GM19240 (cell line): ENCODE results near the gene OMA1.
"Not testable (repeated sequence)": the region's sequence is repeated elsewhere in the genome, so short reads cannot be mapped to it uniquely, and the experiment has no call there.

Source experiments
- DNase-seq: peaks from one replicate; pipeline ENCODE4 v3.0.0; 2011; ENCODE audit warnings: low spot score; ENCODE audit not compliant: insufficient read length

The OMA1 gene

GRCh38 chr1:58546520-58547308 is at the start of gene OMA1:
Gene OMA1, minus strand, starts transcription at chr1:58546726. Its CDS starts 7,432 bp downstream, at chr1:58539294.
- DNase-seq = peak; percentile 96

GRCh38 chr1:58594546-58594945 is 48.0 kb upstream of the OMA1 start:
- DNase-seq = no peak

- DNase-seq = no peak
Observed at GRCh38 chr1:58592522-58593134, 46.1 kb upstream of the OMA1 start.

GRCh38 chr1:58591806-58592205 is 45.3 kb upstream of the OMA1 start:
- no peak for DNase-seq

- DNase-seq = no peak
Observed at GRCh38 chr1:58590019-58590418, 43.5 kb upstream of the OMA1 start.

GRCh38 chr1:58588396-58588795 is 41.9 kb upstream of the OMA1 start:
- no peak for DNase-seq

- DNase-seq = no peak
Observed at GRCh38 chr1:58587667-58588066, 41.1 kb upstream of the OMA1 start.

- no peak for DNase-seq
Observed at GRCh38 chr1:58586271-58586670, 39.7 kb upstream of the OMA1 start.

- no peak for DNase-seq
Observed at GRCh38 chr1:58585581-58586151, 39.1 kb upstream of the OMA1 start.

GRCh38 chr1:58585166-58585565 is 38.6 kb upstream of the OMA1 start:
- no peak for DNase-seq

GRCh38 chr1:58584082-58584895 is 37.8 kb upstream of the OMA1 start:
- DNase-seq = no peak

- no peak for DNase-seq
Observed at GRCh38 chr1:58583496-58583895, 37.0 kb upstream of the OMA1 start.

GRCh38 chr1:58582143-58582542 is 35.6 kb upstream of the OMA1 start:
- DNase-seq = not testable (repeated sequence)

- DNase-seq = no peak
Observed at GRCh38 chr1:58581641-58582040, 35.1 kb upstream of the OMA1 start.

GRCh38 chr1:58580186-58580585 is 33.7 kb upstream of the OMA1 start:
- DNase-seq = no peak

- no peak for DNase-seq
Observed at GRCh38 chr1:58577654-58578030, 31.1 kb upstream of the OMA1 start.

- DNase-seq = no peak
Observed at GRCh38 chr1:58576727-58577653, 30.5 kb upstream of the OMA1 start, which contains the start of gene TACSTD2. Gene TACSTD2, minus strand, starts transcription at chr1:58577252. Its CDS starts 96 bp downstream, at chr1:58577156.

- DNase-seq = no peak
Observed at GRCh38 chr1:58576325-58576726, 29.8 kb upstream of the OMA1 start.

GRCh38 chr1:58575551-58576324 is 29.2 kb upstream of the OMA1 start:
- DNase-seq = no peak

GRCh38 chr1:58574816-58575215 is 28.3 kb upstream of the OMA1 start:
- DNase-seq = no peak
